22Rv1 (cell line): ENCODE results near the gene SLC18B1.

ENCODE experiments used
- ZFX ChIP-seq: fragments of 450-650 bp; IDR thresholded peaks from 2 replicates; pipeline ENCODE4 v1.6.1; 2017; ENCODE audit warnings: antibody characterized with exemption, borderline replicate concordance
- TF ChIP-seq, protein P1 (sequence below): fragments of 450-650 bp; IDR thresholded peaks from 2 replicates; pipeline ENCODE4 v1.5.1; 2017; ENCODE audit warnings: mild to moderate bottlenecking

DNA sequence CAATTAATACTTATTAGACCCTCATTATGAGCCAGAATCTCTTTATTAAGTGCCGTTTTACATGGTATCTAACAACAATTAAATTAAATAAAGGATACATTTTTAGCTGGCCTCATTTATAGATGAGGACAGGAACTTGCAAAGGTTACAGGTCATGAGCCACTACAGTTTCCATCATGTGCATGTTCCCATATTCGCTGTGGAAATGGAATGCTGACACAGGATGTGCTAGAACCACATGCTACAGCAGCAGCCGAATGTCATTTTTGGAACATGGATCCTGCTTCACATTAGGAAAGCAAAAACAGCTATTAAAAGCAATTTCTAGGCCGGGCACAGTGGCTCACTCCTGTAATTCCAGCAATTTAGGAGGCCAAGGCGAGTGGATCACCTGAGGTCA, 5.9 kb downstream of the SLC18B1 start:
- TF ChIP-seq, protein P1, sequence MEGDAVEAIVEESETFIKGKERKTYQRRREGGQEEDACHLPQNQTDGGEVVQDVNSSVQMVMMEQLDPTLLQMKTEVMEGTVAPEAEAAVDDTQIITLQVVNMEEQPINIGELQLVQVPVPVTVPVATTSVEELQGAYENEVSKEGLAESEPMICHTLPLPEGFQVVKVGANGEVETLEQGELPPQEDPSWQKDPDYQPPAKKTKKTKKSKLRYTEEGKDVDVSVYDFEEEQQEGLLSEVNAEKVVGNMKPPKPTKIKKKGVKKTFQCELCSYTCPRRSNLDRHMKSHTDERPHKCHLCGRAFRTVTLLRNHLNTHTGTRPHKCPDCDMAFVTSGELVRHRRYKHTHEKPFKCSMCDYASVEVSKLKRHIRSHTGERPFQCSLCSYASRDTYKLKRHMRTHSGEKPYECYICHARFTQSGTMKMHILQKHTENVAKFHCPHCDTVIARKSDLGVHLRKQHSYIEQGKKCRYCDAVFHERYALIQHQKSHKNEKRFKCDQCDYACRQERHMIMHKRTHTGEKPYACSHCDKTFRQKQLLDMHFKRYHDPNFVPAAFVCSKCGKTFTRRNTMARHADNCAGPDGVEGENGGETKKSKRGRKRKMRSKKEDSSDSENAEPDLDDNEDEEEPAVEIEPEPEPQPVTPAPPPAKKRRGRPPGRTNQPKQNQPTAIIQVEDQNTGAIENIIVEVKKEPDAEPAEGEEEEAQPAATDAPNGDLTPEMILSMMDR = no peak
- no peak for TF ChIP-seq ZFX
